ENCODE data around the gene SLC35G2.
"Not testable (repeated sequence)": the region's sequence is repeated elsewhere in the genome, so short reads cannot be mapped to it uniquely, and the experiment has no call there.

Gene SLC35G2

DNA sequence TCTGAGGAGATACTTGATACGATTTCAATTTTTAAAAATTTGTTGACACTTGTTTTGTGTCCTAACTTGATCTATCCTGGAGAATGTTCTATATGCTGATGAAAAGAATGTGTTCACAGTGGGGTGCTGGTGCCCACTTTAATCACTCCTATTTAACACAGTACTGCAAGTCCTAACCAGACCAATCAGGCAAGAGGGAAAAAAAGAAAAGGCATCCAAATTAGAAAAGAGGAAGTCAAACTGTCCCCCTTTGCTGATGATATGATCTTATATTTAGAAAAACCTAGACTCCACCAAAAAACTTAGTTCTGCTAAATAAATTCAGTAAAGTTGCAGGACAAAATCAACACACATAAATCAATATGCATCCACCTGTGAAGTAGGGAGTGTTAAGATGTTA is 83.6 kb downstream of the SLC35G2 start:
- H3K4me1 ChIP-seq (ENCODE audit: control insufficient read depth, insufficient read depth, low read length); H3K27me3 ChIP-seq (ENCODE audit: control insufficient read depth, insufficient read depth, low read length); H3K9me3 ChIP-seq (ENCODE audit: control insufficient read depth, insufficient read depth, low read length); H3K4me3 ChIP-seq (ENCODE audit: low read length); DNase-seq (ENCODE audit: low read depth, low spot score); H3K27ac ChIP-seq (ENCODE audit: low read length); H3K36me3 ChIP-seq (ENCODE audit: control insufficient read depth, insufficient read depth, low read length): not testable (repeated sequence)
- WGBS (ENCODE audit: insufficient coverage, insufficient read length): no CpG with 5 or more reads among the region's 1 CpG

DNA sequence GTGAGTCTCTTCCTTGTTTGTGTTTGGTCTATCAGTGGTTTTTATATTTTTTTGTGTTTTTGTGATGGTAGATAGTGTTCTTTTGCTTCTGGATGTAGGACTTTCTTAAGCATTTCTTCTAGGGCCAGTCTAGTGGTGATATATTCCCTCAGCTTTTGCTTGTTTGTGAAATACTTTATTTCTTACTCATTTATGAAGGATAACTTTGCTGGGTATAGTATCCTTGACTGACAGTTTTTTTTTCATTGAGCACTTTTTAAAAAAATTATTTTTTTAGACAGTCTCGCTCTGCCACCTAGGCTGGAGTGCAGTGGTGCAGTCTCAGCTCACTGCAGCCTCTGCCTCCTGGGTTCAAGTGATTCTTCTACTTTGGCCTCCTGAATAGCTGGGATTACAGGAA is 85.0 kb downstream of the SLC35G2 start:
- Histone ChIP-seq H3K36me3 (ENCODE audit: control insufficient read depth, insufficient read depth, low read length) (no peaks in the 10 kb centered on the region), H3K4me3 (ENCODE audit: low read length) (no peak overlapping the region), H3K9me3 (ENCODE audit: control insufficient read depth, insufficient read depth, low read length) (no peaks in the 10 kb centered on the region), H3K27me3 (ENCODE audit: control insufficient read depth, insufficient read depth, low read length) (no peaks in the 10 kb centered on the region), H3K4me1 (ENCODE audit: control insufficient read depth, insufficient read depth, low read length) (peaks cover 6% of the 10 kb centered on the region), H3K27ac (ENCODE audit: low read length) (no peak overlapping the region)
- DNase-seq (ENCODE audit: low read depth, low spot score): no peak
- WGBS (ENCODE audit: insufficient coverage, insufficient read length): no CpG with 5 or more reads among the region's 1 CpG

DNA sequence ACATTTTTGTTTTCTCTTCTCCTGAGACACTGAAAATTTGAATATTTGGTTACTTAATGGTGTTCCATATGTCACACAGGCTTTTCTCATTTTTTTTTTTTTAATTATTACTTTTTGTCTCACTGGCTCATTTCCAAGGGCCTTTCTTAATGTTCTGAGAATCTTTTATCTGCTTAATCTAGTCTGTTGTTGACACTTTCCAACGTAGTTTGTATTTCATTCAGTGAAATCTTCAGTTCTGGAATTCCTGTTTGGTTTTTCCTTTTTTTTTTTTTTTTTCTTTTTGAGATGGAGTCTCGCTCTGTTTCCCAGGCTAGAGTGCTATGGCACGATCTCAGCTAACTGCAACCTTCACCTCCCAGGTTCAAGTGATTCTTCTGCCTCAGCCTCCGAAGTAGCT is 85.8 kb downstream of the SLC35G2 start:
- Histone ChIP-seq H3K27ac (ENCODE audit: low read length) (no peak overlapping the region), H3K4me3 (ENCODE audit: low read length) (no peak overlapping the region), H3K36me3 (ENCODE audit: control insufficient read depth, insufficient read depth, low read length) (no peaks in the 10 kb centered on the region), H3K4me1 (ENCODE audit: control insufficient read depth, insufficient read depth, low read length) (peaks cover 6% of the 10 kb centered on the region), H3K27me3 (ENCODE audit: control insufficient read depth, insufficient read depth, low read length) (no peaks in the 10 kb centered on the region), H3K9me3 (ENCODE audit: control insufficient read depth, insufficient read depth, low read length) (no peaks in the 10 kb centered on the region)
- no peak for DNase-seq (ENCODE audit: low read depth, low spot score)
- no CpG with 5 or more reads among the region's 4 CpGs for WGBS (ENCODE audit: insufficient coverage, insufficient read length)
